Vagina (tissue), 2 donors: ENCODE measurements around the gene FSTL4. TPM values are rescaled to one million over a fixed set of nuclear protein-coding genes. Genes with fewer than 3 reads are reported as not detected.

ENCODE experiments used
- DNase-seq, 2 donors: peaks; one replicate each; pipeline ENCODE4 v3.0.0-alpha.2; 2017; ENCODE audit errors: extremely low spot score in 2 of 2
- H3K27ac ChIP-seq: fragments of 200-600 bp; sonication (generic); one replicate; pipeline ENCODE4 v1.5.1; 2019
- H3K27me3 ChIP-seq: fragments of 200-600 bp; sonication (generic); one replicate; pipeline ENCODE4 v1.5.1; 2019
- H3K36me3 ChIP-seq, 2 donors: fragments of 200-600 bp; sonication (generic); one replicate each; pipeline ENCODE4 v1.5.1; 2017 to 2019
- H3K4me1 ChIP-seq: fragments of 200-600 bp; sonication (generic); one replicate; pipeline ENCODE4 v1.5.1; 2019
- H3K4me3 ChIP-seq, 2 donors: fragments of 200-600 bp; sonication (generic); 1 replicate in 1 of 2; 2 replicates in 1 of 2; pipeline ENCODE4 v1.5.1; 2016 to 2019
- H3K9me3 ChIP-seq: fragments of 200-600 bp; sonication (generic); one replicate; pipeline ENCODE4 v1.5.1; 2019
- CTCF ChIP-seq, 3 experiments: fragments of 450-650 bp in 2 of 3; fragments of 200-600 bp in 1 of 3; sonication (generic) in 1 of 3; IDR thresholded peaks; one replicate each; pipeline ENCODE4 v1.5.1; 2017 to 2019; ENCODE audit warnings: antibody characterized with exemption in 3 of 3, mild to moderate bottlenecking in 2 of 3, moderate library complexity in 2 of 3
- POLR2A ChIP-seq, 2 donors: fragments of 450-650 bp; IDR thresholded peaks; one replicate each; pipeline ENCODE4 v1.6.1; 2017; ENCODE audit warnings: antibody characterized with exemption in 2 of 2, mild to moderate bottlenecking in 2 of 2, moderate library complexity in 2 of 2
- POLR2AphosphoS5 ChIP-seq, 2 donors: sonication (generic); formaldehyde crosslinking; IDR thresholded peaks; one replicate each; pipeline ENCODE4 v1.9.0; 2017; ENCODE audit warnings: antibody characterized with exemption in 2 of 2, mild to moderate bottlenecking in 2 of 2, low read depth in 1 of 2; ENCODE audit not compliant: insufficient read depth in 1 of 2
- intact Hi-C: fragments of 100-400 bp; cut with DNase I; formaldehyde crosslinking; loops from one replicate; pipeline ENCODE4 v1.15.1; 2023
- total RNA-seq: library from RNA; depleted of rRNA; stranded (reverse); fragments of >200 nt; gene quantifications from one replicate; pipeline ENCODE4 v1.2.3, GENCODE V29; 2016

FSTL4 gene
- total RNA-seq, 1 donor from 2014 or later: 3.7 TPM

DNA sequence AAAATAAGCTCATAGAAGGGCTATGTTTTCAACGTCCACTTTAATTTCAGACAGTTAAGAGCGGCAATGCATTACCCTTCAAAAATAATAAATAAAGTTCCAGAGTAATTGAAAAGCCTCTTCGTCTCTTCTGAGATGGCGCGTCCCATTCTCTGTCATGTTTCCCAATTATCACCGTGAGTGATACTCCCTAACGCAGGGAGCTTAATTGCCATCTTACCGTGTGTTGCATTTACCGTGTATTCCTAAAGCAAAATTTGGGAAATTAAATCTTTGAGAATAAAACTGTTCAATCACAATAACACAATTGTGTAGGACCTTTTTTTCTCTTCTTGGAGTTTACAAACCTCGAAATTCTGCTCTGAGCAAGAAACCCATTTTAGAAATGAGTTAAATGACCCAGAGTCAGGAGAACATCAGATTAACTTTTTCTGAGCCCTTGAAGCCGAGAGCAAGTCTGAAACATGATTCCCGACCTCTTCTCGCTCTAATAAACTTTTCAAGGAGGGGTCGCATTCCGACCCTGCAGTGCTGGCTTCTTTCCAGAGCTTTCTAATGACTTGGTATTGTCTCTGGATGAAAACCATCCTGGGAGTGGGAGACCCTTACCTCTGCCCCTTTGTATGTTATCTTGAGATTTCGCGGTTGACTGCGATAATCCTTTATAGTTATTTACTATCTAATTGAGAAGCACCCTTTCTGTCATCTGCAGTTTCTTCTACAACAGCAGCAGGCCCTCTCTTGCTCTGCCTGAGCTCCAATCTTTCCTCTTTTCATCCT, 251.5 kb downstream of the FSTL4 start:
- TF ChIP-seq CTCF (IDR thresholded peaks at IDR 0.05) (no peak), POLR2A (IDR thresholded peaks at IDR 0.05) (no peak), POLR2AphosphoS5 (IDR thresholded peaks at IDR 0.05; ENCODE audit: insufficient read depth in 1 of 2, low read depth in 1 of 2) (no peak)
- intact Hi-C loops: no loop called here
- Histone ChIP-seq H3K36me3 (no peaks in the 10 kb centered on the region), H3K4me1 (no peaks in the 10 kb centered on the region), H3K4me3 (no peak overlapping the region), H3K27me3 (no peaks in the 10 kb centered on the region), H3K27ac (no peak overlapping the region), H3K9me3 (no peaks in the 10 kb centered on the region)
- DNase-seq: no peak

GRCh38 chr5:133359861-133360260, 252.5 kb downstream of the FSTL4 start:
- no peak overlapping the region for H3K27ac ChIP-seq
- H3K9me3 ChIP-seq: no peaks in the 10 kb centered on the region
- no peak overlapping the region for H3K4me3 ChIP-seq
- H3K27me3 ChIP-seq: no peaks in the 10 kb centered on the region
- H3K4me1 ChIP-seq: no peaks in the 10 kb centered on the region
- TF ChIP-seq POLR2A (IDR thresholded peaks at IDR 0.05) (no peak), POLR2AphosphoS5 (IDR thresholded peaks at IDR 0.05; ENCODE audit: insufficient read depth in 1 of 2, low read depth in 1 of 2) (no peak), CTCF (IDR thresholded peaks at IDR 0.05) (no peak)
- intact Hi-C loops: no loop called here
- H3K36me3 ChIP-seq: no peaks in the 10 kb centered on the region
- DNase-seq: no peak

- Histone ChIP-seq H3K4me3 (no peak overlapping the region), H3K9me3 (no peaks in the 10 kb centered on the region), H3K27me3 (no peaks in the 10 kb centered on the region), H3K36me3 (no peaks in the 10 kb centered on the region), H3K27ac (no peak overlapping the region), H3K4me1 (no peaks in the 10 kb centered on the region)
- DNase-seq: no peak
- TF ChIP-seq POLR2A (IDR thresholded peaks at IDR 0.05) (no peak), CTCF (IDR thresholded peaks at IDR 0.05) (no peak), POLR2AphosphoS5 (IDR thresholded peaks at IDR 0.05; ENCODE audit: insufficient read depth in 1 of 2, low read depth in 1 of 2) (no peak)
- intact Hi-C loops: no loop called here
Measured at GRCh38 chr5:133358271-133358670, 254.1 kb downstream of the FSTL4 start.

- no peaks in the 10 kb centered on the region for H3K27me3 ChIP-seq
- H3K4me1 ChIP-seq: no peaks in the 10 kb centered on the region
- intact Hi-C loops: no loop called here
- no peak overlapping the region for H3K27ac ChIP-seq
- H3K4me3 ChIP-seq: no peak overlapping the region
- no peaks in the 10 kb centered on the region for H3K9me3 ChIP-seq
- TF ChIP-seq CTCF (IDR thresholded peaks at IDR 0.05) (no peak), POLR2AphosphoS5 (IDR thresholded peaks at IDR 0.05; ENCODE audit: insufficient read depth in 1 of 2, low read depth in 1 of 2) (no peak), POLR2A (IDR thresholded peaks at IDR 0.05) (no peak)
- H3K36me3 ChIP-seq: no peaks in the 10 kb centered on the region
- peak in 1 of 2 donors; percentile 60 for DNase-seq
Measured at GRCh38 chr5:133357758-133358157, 254.6 kb downstream of the FSTL4 start.

DNA sequence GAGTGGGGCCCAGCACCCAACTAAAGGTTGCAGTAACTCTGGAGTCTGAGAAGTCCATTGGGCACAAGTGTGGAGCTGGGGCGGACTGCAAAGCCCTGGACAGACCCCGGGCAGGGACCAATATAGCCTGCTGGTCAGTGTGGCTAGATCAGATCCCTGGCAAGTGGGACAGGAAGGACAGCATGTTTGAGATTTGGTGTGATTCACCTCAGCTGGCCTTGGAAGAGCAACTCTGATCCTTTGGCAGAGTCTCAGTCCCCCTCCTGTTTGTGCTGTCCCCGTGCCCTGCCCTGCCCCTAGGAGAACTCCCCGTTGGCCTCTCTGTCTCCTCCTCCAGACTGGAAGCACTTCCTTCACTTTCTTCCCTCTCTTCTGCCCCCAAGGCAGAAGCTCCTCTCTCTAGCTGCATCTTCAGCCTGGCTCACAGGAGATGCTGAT, 255.3 kb downstream of the FSTL4 start:
- Histone ChIP-seq H3K36me3 (no peaks in the 10 kb centered on the region), H3K9me3 (no peaks in the 10 kb centered on the region), H3K27ac (no peak overlapping the region), H3K27me3 (no peaks in the 10 kb centered on the region), H3K4me3 (no peak overlapping the region), H3K4me1 (no peaks in the 10 kb centered on the region)
- TF ChIP-seq POLR2A (IDR thresholded peaks at IDR 0.05): no peak
- no peak for TF ChIP-seq CTCF (IDR thresholded peaks at IDR 0.05)
- DNase-seq: no peak
- intact Hi-C loops: no loop called here
